Stromal cell of bone marrow (primary cell): ENCODE results near the gene RHPN2.

Source experiments
- DNase-seq: peaks from one replicate; pipeline ENCODE4 v3.0.0-alpha.2; 2012; ENCODE audit warnings: low read depth

The RHPN2 gene

DNA sequence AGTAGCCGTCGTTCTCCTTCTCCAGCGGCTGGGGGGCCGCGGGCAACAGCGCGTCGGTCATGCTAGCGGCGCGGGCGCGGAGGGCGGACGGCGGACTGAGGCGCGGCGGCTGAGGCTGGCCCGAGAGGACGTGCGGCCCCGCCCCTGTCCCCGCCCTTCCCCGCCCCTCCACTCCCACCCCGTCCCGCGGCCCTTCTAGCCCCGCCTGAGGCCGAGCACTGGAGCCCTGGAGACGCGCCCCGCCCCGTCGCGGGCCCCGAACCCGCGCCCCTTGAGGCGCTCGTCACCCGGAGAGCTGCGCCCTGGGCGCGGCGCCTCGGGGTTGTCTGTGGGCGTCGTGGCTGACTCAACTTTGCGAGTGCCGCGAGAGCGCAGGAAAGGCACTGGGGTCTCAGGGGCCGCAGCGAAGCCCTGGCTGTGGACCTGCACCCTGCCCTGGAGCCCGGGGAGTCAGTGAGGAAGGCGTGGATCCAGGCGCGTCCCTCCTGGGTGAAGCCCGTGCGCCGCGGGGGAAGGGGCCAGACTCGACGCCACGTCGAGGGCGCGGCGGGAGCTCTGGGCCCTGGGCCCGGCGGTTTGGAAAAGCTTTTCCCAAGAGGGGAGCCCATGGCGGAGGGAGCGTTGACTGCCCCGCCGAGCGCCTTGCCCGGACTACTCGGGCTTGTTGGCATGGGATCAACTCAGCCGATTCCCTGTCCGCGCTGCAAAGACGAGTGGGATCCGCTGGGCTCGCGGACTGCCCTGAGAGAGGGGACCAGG lies at the start of gene RHPN2:
RHPN2 (minus strand) TSS at position 97 of the 759 bp plus-strand sequence; CDS start at position 61, 36 bp downstream.
- DNase-seq: peak; percentile 28

DNA sequence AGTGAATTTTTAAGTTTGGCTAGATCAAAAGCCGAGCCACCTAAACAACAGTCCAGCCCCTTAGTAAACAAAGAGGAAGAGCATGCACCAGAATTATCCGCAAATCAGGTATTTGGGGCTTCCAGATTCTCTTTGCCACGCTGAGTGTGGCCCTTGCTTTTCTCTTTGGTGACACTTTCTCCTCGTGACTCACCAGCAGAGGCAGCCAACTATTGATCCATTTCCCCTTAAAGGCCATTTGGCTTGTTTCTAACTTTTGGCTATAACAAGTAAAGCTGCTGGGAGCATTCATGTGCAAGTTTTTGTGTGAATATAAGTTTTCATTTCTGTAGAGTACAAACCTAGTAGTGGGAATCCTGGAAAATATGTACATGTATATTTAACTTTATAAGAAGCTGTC lies 49.6 kb upstream of the RHPN2 start:
- no peak for DNase-seq

DNA sequence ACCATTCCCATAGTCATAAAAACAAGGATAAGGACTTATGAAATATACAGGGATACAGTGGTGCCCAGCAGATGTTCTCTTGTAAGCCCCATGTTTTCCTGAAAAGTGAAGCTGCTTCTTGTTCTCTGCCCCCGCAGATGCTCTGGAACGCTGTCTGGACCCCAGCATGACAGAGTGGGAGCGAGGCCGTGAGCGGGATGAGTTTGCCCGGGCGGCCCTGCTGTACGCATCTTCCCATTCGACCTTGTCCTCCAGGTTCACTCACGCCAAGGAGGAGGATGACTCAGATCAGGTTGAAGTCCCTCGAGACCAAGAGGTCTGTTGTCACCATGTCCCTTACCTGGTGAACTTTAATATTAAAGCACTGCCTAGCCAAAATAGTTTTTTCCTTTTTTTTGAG lies 46.9 kb upstream of the RHPN2 start:
- no peak for DNase-seq

DNA sequence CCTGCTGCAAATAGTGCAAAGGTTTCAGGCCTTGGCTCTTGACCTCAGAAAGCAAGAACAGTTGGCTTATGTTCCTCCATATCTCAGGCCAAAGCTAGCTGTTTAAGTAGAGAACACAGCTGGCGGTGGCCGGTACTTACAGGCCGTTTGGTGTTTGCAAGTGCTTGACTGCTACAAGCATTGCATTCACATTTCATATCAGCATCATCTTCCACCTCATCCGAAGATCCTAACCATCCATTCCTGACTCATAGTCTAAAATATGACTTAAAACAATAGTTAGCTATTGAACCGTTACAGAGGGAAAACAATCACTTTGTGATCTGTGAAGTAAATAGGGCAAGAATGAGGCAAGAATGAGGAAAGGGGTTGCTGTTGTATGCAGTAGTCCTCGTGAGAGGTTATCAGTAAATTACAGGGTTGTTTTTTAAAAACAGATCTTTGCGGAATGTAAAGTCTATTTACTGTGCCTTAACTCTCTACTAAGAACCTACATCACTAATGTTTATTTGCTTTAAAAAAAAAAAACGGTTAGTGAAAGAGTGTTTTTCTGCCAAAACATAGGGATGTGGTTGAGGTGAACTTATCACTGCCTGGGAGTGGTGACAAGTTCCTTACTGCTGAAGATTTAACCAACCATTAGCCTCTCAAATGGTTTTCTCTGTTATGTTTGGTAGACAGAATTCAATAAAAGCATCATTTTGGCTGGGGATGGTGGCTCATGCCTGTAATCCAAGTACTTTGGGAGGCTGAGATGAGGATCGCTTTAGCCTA lies 45.6 kb upstream of the RHPN2 start:
- no peak for DNase-seq

DNA sequence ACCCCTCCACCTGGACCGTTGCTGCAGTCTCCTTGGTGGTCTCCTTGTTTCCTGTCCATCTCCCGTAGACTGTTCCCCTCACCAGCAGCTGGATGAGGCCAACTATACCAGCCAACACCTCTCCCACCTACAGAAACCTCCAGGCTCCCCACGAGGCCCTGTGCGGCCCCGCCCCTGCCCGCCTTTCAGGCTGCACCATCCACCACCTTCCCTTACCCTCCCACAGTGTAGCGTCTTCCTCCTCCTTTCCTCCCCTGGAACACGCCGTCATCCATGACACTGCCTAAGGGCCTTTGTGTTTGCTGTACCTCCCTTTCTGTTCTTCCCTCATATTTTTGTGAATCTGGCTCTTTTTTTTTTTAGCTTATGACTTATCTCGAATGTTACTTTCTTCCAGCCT lies 43.5 kb upstream of the RHPN2 start:
- no peak for DNase-seq

DNA sequence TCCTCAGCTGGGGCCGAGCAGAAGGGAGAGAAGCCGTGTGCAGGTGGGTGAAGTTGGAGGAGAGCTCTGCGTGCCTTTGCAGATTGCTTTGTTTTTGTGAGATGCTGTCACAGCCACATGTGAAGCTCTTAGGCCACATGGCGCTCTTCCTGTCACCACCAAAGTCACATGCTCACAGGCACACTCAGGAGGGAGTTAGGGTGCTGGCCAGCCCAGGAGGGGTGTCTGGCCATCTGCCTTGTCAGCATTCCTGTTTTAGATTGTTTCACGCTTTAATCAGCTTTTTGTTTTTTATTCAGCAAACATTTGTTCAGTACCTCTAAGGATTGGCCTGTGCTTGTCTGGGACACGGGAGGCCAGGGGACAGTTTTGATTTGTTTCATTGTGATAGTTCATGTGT lies 38.2 kb upstream of the RHPN2 start:
- no peak for DNase-seq

DNA sequence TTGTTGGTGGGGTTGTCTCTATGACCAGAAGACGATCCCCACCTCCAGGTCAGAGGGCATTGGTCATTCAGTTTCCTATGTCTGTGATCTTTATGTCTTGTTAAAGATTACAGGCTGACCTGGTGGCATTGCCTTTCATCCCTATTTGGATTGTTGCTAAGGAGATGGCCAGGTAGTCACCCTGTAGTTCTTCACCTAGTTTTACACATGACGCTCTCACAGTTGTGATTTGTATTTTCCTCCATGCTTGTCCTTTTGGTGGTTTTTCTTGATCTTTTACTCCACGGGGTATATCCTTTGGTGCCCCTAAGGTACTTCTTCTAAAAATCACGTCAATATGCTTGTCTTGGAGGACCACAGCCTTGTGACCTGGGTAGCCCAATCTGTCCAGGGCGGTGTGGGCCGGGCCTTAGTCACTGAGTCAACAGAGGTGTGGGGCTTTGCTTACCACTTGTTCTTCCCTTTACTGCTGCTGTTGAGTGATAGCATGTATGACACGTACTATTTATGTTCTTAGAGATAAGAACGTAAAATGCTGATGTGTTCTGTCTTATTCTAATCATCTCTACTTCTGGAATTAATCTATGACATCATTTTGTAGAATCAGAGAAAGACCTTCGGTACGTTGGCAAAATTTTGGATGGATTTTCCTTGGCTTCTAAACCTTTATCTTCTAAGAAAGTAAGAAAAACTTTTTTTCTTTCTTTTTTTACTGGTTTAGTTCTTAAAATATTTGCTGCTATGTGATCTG lies 36.4 kb upstream of the RHPN2 start:
- no peak for DNase-seq

DNA sequence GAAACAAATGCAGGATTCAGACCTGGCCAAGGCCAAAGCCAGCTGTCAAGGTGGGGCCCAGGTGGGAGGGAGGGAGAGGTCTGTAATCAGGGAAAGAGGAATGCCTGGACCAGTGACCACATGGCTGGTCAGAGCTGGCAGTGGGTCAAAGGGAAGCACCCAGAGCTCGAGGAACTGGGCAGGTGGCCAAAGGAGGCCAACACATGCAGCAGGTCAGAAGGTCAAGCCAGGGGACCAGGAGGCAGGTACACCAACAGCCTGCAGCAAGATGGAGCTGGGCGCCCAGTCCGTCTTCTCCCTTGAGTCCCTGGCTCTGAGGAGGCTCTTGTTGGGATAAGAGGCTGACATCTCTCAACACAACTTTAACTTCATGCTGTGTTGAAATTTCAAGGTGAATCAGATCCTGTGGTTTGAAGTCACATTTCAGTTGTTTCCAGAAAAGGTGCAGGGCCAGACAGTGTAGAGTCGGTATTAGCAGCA lies 33.4 kb upstream of the RHPN2 start:
- no peak for DNase-seq

DNA sequence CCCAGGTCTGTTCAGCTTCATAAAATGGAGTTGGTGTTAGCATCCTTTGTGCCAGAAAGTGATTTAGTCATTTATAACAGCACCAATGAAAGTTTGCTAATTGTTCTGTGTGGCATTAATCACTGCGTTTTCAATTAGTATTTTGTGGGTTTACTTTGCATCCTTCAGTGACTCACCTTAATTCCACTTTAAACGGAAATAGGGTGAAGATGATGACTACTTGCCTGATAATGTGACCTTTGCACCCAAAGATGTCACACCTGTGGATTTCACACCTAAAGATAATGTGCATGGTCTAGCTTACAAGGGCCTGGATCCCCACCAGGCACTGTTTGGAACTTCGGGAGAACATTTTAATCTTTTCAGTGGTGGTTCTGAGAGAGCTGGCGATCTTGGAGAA lies 31.3 kb upstream of the RHPN2 start:
- no peak for DNase-seq

DNA sequence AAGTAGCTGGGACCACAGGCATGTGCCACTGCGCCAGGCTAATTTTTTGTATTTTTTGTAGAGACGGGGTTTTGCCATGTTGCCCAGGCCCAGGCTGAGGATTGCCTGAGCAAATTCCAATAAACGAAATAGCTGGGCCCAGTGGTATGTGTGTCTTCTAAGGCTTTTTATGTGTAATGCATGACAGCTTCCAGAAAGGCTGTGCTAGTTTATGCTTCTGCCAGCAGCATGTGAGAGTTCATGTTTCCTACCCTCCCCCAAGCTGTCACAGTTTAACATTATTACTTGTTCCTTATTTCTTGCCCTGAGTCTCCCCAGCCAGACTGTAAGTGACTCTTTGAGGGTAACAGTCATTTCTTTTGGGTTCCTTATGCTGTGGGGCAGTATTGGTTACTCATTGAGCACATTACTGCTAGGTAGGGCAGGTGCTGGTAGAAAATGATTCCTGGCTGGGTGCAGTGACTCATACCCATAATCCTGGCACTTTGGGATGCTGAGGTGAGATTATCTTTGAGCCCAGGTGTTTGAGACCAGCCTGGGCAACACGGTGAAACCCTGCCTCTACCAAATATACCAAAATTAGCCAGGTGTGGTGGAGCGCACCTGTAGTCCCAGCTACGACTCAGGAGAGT lies 29.9 kb upstream of the RHPN2 start:
- DNase-seq: no peak

DNA sequence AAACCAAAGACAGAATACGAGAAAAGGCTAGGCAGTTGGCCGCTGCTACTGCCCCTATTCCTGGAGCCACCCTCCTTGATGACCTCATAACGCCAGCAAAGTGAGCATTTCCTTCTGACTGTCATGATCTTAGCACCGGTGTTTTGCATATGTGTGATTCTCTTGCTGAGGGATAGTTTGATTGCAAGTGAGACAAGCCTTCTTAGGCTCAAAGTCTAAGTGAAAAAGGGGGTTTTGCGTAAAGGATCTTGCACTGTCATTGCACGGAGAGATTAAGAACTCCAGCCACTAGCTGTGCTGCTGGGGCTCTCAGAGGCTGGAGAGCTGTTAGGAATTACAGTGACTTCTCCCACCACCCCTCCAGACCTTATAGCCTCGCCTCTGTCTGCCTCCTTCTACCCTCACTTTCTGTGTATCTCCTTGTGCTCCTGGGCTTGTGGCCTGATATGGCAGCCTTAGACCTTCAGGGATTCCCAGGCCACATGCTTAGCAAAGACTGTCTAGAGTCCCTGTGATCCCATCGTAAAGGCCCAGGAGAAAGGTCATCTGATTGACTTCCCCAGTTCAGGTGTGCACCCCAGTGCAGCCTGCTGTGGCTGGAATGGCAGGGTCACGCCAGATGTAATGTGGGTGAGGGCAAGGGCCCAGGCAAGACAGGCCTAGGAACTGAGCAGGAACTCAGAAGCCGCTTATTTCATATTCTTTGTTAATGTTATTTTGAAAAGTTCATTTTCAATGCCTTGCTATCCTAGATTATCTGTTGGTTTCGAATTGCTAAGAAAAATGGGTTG lies 28.9 kb upstream of the RHPN2 start:
- no peak for DNase-seq

DNA sequence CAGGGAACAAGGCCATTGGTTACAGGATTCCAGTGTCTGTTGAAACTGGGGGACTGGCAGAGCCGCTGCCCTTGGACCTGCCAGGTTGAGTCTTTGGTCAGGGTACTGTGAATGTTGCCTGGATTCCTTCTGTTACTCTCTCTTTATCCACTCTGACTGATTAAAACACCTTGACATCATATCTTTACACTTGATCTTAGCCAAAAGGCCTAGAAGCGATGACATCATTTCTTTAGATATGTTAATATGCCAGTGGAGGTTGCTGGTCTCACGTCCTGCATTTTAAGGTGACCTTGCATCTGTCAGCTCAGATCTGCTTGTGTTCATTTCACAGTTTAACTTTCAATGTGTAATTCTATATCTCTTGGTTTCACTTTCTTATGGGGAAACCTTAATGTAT lies 25.5 kb upstream of the RHPN2 start:
- no peak for DNase-seq

DNA sequence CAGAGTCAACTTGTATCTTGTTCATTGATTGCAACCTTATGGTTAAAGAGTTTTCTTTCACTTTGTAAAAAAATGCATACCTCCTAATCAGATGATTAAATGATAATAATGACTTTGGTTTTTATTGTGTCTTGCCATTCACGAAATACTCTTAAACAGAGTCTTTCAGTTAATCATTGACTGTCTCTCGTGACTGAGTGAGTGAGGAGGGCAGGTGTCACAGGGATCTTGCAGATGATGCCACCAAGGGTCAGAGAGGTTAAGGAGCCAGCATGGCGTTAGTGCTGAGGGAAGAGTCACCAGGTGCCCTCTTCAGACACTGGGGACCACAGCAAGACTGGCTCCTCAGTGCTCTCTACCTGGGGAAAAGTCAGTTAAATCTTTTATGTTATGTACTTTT lies 24.3 kb upstream of the RHPN2 start:
- no peak for DNase-seq

DNA sequence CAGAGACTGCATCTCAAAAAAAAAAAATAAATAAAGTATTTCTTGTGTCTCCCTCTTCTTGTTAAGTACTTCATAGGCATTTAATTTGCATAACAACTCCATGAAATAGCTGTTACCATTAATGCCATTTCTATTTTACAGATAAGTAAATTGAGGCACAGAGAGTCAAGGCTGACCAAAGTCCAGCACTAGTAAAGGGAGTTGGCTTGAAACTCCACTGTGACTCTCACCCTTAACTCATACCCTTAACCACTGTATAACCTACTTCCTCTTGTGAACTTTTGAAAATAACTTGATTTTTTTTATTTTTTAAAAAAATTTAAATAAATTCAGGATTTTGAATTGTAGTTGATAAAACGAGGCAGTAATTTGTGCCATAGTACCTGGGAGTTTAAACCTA lies 22.3 kb upstream of the RHPN2 start:
- no peak for DNase-seq

DNA sequence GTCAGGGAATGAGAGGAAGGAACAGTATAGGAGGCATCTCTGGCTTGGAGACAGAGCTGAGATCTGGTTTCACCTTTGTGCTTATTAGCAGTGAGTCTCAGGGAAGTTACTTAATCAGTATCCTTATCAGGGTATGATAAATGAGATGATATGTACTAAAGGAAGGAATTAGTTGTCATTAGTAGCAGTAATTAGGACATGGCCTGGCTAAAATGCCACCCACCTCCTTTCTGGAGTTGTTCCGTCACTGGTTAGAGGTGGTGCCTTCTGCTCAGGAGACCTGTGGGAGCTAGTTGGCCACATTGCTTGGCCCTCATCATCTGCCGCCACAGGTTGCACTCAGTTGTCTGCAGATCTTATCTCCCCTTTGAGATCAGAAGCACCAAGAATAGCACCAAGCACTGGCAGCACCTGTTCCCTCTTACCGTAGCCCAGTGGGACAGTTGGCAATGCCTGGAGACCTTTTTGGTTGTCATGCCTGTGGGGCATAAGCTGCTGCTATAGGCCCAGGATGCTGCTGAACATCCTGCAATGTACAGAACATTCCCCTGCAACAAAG lies 21.0 kb upstream of the RHPN2 start:
- no peak for DNase-seq

DNA sequence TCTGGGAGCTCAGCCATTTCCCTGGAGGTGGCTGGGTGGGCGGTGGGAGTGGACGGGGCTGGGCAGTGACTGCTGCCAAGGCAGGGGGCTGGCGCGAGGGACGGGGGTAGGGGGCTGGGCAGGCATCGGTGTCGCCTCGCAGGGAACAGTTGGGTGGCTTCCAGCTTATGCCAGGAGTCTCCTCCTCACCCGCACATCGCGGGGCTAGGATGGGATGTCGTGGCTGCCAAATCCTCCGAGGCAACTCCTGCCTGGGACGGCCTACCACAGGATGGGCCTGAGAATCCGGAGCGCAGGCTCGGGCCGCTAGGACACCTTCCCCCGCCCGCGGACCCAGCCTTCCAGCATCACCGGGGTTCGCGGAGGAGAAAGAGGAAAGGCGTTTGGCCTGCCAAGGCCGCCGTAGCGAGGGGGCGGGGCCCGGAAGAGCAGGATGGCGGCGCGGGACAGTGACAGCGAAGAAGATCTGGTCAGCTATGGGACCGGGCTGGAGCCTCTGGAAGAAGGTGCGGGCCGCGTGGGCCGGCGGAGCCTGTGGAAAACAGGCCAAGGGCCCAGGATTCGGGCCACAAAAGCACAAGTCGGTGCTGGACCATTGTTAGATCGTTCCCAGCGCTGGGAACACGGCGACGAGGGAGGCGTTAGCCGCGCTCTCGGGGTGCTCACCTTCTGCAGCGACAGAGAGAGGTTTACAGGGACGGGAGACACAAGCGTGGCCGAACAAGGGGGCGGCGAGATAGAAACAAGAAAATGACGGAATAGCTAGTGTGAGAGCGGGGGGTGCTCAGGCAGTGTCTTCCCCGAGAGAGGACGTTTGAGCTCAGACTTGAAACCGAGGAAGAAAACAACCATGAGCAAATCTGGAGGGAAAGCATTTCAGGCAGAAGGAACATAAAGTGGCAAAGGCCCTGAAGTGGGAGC lies 16.3 kb upstream of the RHPN2 start, which contains the start of gene GPATCH1:
GPATCH1 (plus strand) TSS at position 421 of the 921 bp plus-strand sequence; CDS start at position 434, 13 bp downstream.
- peak; percentile 68 for DNase-seq

DNA sequence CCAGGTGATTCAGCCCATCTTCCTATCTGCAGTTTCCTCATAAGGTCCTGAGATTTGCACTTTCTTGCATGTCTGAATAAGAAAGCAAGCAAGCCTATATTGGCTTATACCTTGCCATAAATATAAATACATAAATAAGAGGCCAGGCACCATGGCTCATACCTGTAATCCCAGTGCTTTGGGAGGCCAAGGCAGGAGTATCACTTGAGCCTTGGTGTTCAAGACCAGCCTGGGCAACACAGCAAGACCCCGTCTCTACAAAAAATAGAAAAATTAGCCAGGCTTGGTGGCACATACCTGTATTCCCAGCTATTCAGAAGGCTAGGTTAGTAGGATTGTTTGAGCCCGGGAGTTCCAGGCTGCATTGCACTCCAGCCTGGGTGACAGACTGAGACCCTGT lies 10.8 kb upstream of the RHPN2 start:
- DNase-seq: no peak

DNA sequence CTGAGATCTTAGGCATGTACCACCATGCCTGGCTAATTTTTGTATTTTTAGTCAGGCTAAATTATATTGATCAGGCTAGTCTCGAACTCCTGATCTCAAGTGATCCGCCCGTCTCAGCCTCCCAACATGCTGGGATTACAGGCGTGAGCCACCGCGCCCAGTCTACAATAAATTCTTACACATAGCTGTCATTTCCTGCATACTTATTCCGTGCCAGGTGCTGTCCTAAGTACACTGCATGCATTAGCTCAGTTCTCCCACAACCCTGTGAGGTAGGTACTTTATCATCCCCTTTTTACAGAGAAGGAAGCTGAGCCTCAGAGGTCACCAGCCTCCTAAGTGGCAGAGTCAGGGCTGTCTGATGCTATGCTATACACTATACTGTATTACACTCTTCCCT lies 7.2 kb upstream of the RHPN2 start:
- no peak for DNase-seq

DNA sequence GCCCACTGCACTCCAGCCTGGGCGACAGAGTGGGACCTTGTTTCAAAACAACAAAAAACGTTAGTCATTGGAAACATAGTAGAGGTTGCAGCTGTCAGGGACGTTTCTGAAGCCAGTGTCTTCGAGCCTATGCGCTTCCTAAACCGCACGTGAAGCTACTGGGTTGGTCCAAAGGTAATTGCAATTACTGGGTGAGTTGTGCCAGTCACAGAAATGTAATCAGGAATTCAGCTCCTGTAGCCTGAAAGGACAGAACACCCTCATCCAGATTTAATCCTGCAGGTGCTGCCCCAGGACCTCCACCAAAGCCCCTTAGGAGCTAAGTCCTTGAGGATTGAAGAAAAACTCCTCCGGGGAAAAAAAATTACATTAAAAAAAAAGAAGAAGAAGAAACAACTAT lies 2.4 kb upstream of the RHPN2 start:
- DNase-seq: no peak

DNA sequence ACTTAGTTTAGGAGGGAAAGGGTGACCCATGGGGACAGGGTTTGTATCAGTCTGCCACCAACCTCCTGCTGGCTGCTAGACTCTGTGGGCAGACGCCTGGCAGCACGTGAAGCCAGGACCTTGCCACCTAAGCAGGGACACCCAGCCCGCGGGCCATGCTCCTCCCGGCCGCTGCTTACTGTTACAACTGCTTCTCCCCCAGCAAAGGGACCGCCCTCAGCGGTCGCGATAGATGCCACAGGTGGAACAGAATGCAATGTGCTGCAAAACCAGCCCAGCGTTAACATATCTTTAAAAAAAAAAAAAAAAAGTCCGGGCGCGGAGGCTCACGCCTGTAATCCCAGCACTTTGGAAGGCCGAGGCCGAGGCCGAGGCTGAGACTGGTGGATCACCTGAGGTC lies 1.9 kb upstream of the RHPN2 start:
- DNase-seq: no peak
